ENCODE measurements around the gene PTDSS2.

Gene PTDSS2

GRCh38 chr11:415640-416041 is 34.4 kb upstream of the PTDSS2 start:
- Histone ChIP-seq H3K4me3 (ENCODE audit: low read depth, low read length, poor library complexity, severe bottlenecking) (no peak overlapping the region), H2AFZ (ENCODE audit: low read length) (no peak overlapping the region), H3K79me2 (ENCODE audit: insufficient read depth, low read length) (no peaks in the 10 kb centered on the region), H3K27ac (ENCODE audit: low read depth, low read length, poor library complexity, severe bottlenecking) (no peak overlapping the region), H3K36me3 (ENCODE audit: insufficient read depth, low read length) (no peaks in the 10 kb centered on the region), H3K4me1 (ENCODE audit: insufficient read depth, low read length, severe bottlenecking) (no peaks in the 10 kb centered on the region), H3K9me2 (ENCODE audit: low read depth, low read length) (no peaks in the 10 kb centered on the region), H3K9ac (ENCODE audit: low read length) (no peak overlapping the region), H3F3A (ENCODE audit: insufficient read depth, low read length) (no peaks in the 10 kb centered on the region), H4K20me1 (ENCODE audit: insufficient read depth, low read length) (no peaks in the 10 kb centered on the region), H3K4me2 (ENCODE audit: low read length) (no peak overlapping the region), H3K27me3 (ENCODE audit: insufficient read depth, low read length) (no peaks in the 10 kb centered on the region), H3K9me3 (ENCODE audit: low read length) (no peaks in the 10 kb centered on the region)
- TF ChIP-seq CTCF (IDR thresholded peaks at IDR 0.05; ENCODE audit: low read length) (no peak), EZH2 (IDR thresholded peaks at IDR 0.05; ENCODE audit: borderline replicate concordance, low read length) (no peak)

GRCh38 chr11:416051-416756 is 33.9 kb upstream of the PTDSS2 start:
- H2AFZ ChIP-seq (ENCODE audit: low read length) = no peak overlapping the region
- H3K4me3 ChIP-seq (ENCODE audit: low read depth, low read length, poor library complexity, severe bottlenecking) = no peak overlapping the region
- H3F3A ChIP-seq (ENCODE audit: insufficient read depth, low read length) = no peaks in the 10 kb centered on the region
- no peak overlapping the region for H3K4me2 ChIP-seq (ENCODE audit: low read length)
- H3K79me2 ChIP-seq (ENCODE audit: insufficient read depth, low read length) = no peaks in the 10 kb centered on the region
- no peaks in the 10 kb centered on the region for H3K36me3 ChIP-seq (ENCODE audit: insufficient read depth, low read length)
- H3K4me1 ChIP-seq (ENCODE audit: insufficient read depth, low read length, severe bottlenecking) = no peaks in the 10 kb centered on the region
- no peaks in the 10 kb centered on the region for H3K9me3 ChIP-seq (ENCODE audit: low read length)
- H3K27me3 ChIP-seq (ENCODE audit: insufficient read depth, low read length) = no peaks in the 10 kb centered on the region
- H3K9me2 ChIP-seq (ENCODE audit: low read depth, low read length) = no peaks in the 10 kb centered on the region
- no peak overlapping the region for H3K27ac ChIP-seq (ENCODE audit: low read depth, low read length, poor library complexity, severe bottlenecking)
- H4K20me1 ChIP-seq (ENCODE audit: insufficient read depth, low read length) = no peaks in the 10 kb centered on the region
- TF ChIP-seq EZH2 (IDR thresholded peaks at IDR 0.05; ENCODE audit: borderline replicate concordance, low read length) = no peak
- no peak for TF ChIP-seq CTCF (IDR thresholded peaks at IDR 0.05; ENCODE audit: low read length)
- H3K9ac ChIP-seq (ENCODE audit: low read length) = no peak overlapping the region

GRCh38 chr11:416757-417621 is 33.1 kb upstream of the PTDSS2 start:
- H3K9me2 ChIP-seq (ENCODE audit: low read depth, low read length) = no peaks in the 10 kb centered on the region
- no peaks in the 10 kb centered on the region for H3K9me3 ChIP-seq (ENCODE audit: low read length)
- H3K36me3 ChIP-seq (ENCODE audit: insufficient read depth, low read length) = no peaks in the 10 kb centered on the region
- no peaks in the 10 kb centered on the region for H3K27me3 ChIP-seq (ENCODE audit: insufficient read depth, low read length)
- H3F3A ChIP-seq (ENCODE audit: insufficient read depth, low read length) = no peaks in the 10 kb centered on the region
- H3K4me2 ChIP-seq (ENCODE audit: low read length) = no peak overlapping the region
- no peak overlapping the region for H3K9ac ChIP-seq (ENCODE audit: low read length)
- no peaks in the 10 kb centered on the region for H3K79me2 ChIP-seq (ENCODE audit: insufficient read depth, low read length)
- TF ChIP-seq EZH2 (IDR thresholded peaks at IDR 0.05; ENCODE audit: borderline replicate concordance, low read length) (no peak), CTCF (IDR thresholded peaks at IDR 0.05; ENCODE audit: low read length) (no peak)
- H2AFZ ChIP-seq (ENCODE audit: low read length) = no peak overlapping the region
- no peaks in the 10 kb centered on the region for H3K4me1 ChIP-seq (ENCODE audit: insufficient read depth, low read length, severe bottlenecking)
- no peak overlapping the region for H3K27ac ChIP-seq (ENCODE audit: low read depth, low read length, poor library complexity, severe bottlenecking)
- H3K4me3 ChIP-seq (ENCODE audit: low read depth, low read length, poor library complexity, severe bottlenecking) = no peak overlapping the region
- H4K20me1 ChIP-seq (ENCODE audit: insufficient read depth, low read length) = no peaks in the 10 kb centered on the region
